Measurements from ENCODE around the gene SNX33.

SNX33 gene

GRCh38 chr15:75641603-75642002, 6.1 kb upstream of the SNX33 start:
- no peak for DNase-seq

GRCh38 chr15:75644376-75644775, 3.3 kb upstream of the SNX33 start:
- no peak for DNase-seq

- no peak for DNase-seq
Observed at GRCh38 chr15:75646112-75646943, 1.4 kb upstream of the SNX33 start.

GRCh38 chr15:75646944-75647364, 758 bp upstream of the SNX33 start:
- DNase-seq = peak; percentile 34

GRCh38 chr15:75648156-75649000, 666 bp downstream of the SNX33 start:
- no peak for DNase-seq

GRCh38 chr15:75649045-75649761, 1.5 kb downstream of the SNX33 start:
- DNase-seq = no peak

GRCh38 chr15:75649848-75650247, 2.1 kb downstream of the SNX33 start:
- DNase-seq = no peak

GRCh38 chr15:75650908-75651809, 3.4 kb downstream of the SNX33 start:
- no peak for DNase-seq

- DNase-seq = no peak
Observed at GRCh38 chr15:75651810-75652543, 4.3 kb downstream of the SNX33 start.

- no peak for DNase-seq
Observed at GRCh38 chr15:75653347-75653913, 5.7 kb downstream of the SNX33 start.

- no peak for DNase-seq
Observed at GRCh38 chr15:75654201-75654907, 6.6 kb downstream of the SNX33 start.

- DNase-seq = no peak
Observed at GRCh38 chr15:75655931-75656330, 8.2 kb downstream of the SNX33 start.

GRCh38 chr15:75656331-75656730, 8.6 kb downstream of the SNX33 start:
- DNase-seq = no peak

- DNase-seq = no peak
Observed at GRCh38 chr15:75656813-75657212, 9.1 kb downstream of the SNX33 start.

GRCh38 chr15:75659141-75659771, 11.5 kb downstream of the SNX33 start:
- DNase-seq = no peak

- no peak for DNase-seq
Observed at GRCh38 chr15:75659928-75660645, 12.4 kb downstream of the SNX33 start.

GRCh38 chr15:75661100-75661755, 13.5 kb downstream of the SNX33 start:
- no peak for DNase-seq

- DNase-seq = no peak
Observed at GRCh38 chr15:75661756-75662140, 14.0 kb downstream of the SNX33 start.
